SK-N-SH (cell line): ENCODE measurements around the gene SND1. TPM values are rescaled to one million over a fixed set of nuclear protein-coding genes. Genes with fewer than 3 reads are reported as not detected.

Source experiments
- CTCF ChIA-PET: fragments of 300-600, 350-600 bp; formaldehyde crosslinking; extraction: SDS; loops from one replicate; lab custom pipeline; 2021; lab: Yijun Ruan, JAX
- POLR2A ChIA-PET: fragments of 350-600 bp; sonication (Branson Sonifier 250); formaldehyde crosslinking; extraction: SDS; loops from one replicate; lab custom pipeline; 2020; ENCODE audit warnings: antibody characterized with exemption, inconsistent platforms; lab: Yijun Ruan, JAX
- DNase-seq: peaks from one replicate; pipeline ENCODE4 v3.0.0; 2012
- H2AFZ ChIP-seq: fragments of 200-600 bp; sonication (generic); 2 replicates; pipeline ENCODE4 v1.8.1; 2016; ENCODE audit warnings: antibody characterized with exemption, mild to moderate bottlenecking, low read depth
- H3F3A ChIP-seq: fragments of 200-600 bp; sonication (generic); replicated peaks from 2 replicates; pipeline ENCODE3; 2016; ENCODE audit warnings: antibody characterized with exemption, mild to moderate bottlenecking; ENCODE audit not compliant: insufficient read depth
- H3K27ac ChIP-seq, 2 experiments: fragments of 200-500 bp in 1 of 2; fragments of 200-600 bp in 1 of 2; sonication (Bioruptor generic) in 1 of 2; sonication (generic), shearing (Covaris generic) in 1 of 2; 2 replicates each; pipeline versions ENCODE4 v1.5.1 to v1.6.1; 2014 to 2016; ENCODE audit warnings: low read depth in 2 of 2, inconsistent platforms in 1 of 2, low read length in 1 of 2, mild to moderate bottlenecking in 1 of 2, mixed read lengths in 1 of 2
- H3K27me3 ChIP-seq: fragments of 200-600 bp; sonication (generic), shearing (Covaris generic); 2 replicates; pipeline ENCODE4 v1.6.1; 2016; ENCODE audit warnings: mixed run types; ENCODE audit not compliant: insufficient read depth
- H3K36me3 ChIP-seq, 2 experiments: fragments of 200-500 bp in 1 of 2; fragments of 200-600 bp in 1 of 2; sonication (Bioruptor generic) in 1 of 2; sonication (generic) in 1 of 2; replicated peaks in 1 of 2; 2 replicates each; pipeline versions ENCODE3 to v1.5.1; 2014 to 2016; ENCODE audit warnings: low read length in 1 of 2, mild to moderate bottlenecking in 1 of 2; ENCODE audit not compliant: insufficient read depth in 2 of 2, control insufficient read depth in 1 of 2
- H3K4me1 ChIP-seq, 2 experiments: fragments of 200-500 bp in 1 of 2; fragments of 200-600 bp in 1 of 2; sonication (Bioruptor generic) in 1 of 2; sonication (generic), shearing (Covaris generic) in 1 of 2; 2 replicates each; pipeline versions ENCODE4 v1.5.1 to v1.6.1; 2014 to 2016; ENCODE audit warnings: low read depth in 1 of 2, low read length in 1 of 2, mixed run types in 1 of 2; ENCODE audit not compliant: insufficient read depth in 2 of 2, control insufficient read depth in 1 of 2
- H3K4me2 ChIP-seq: fragments of 200-600 bp; sonication (generic), shearing (Covaris generic); 2 replicates; pipeline ENCODE4 v1.6.1; 2017; ENCODE audit warnings: mixed run types
- H3K4me3 ChIP-seq, 2 experiments: fragments of 200-500 bp in 1 of 2; fragments of 200-600 bp in 1 of 2; sonication (Bioruptor generic) in 1 of 2; sonication (generic), shearing (Covaris generic) in 1 of 2; 2 replicates each; pipeline versions ENCODE4 v1.5.1 to v1.8.1; 2014 to 2016; ENCODE audit warnings: low read depth in 2 of 2, inconsistent platforms in 1 of 2, low read length in 1 of 2, mild to moderate bottlenecking in 1 of 2, mixed read lengths in 1 of 2, moderate library complexity in 1 of 2
- H3K79me2 ChIP-seq: fragments of 200-600 bp; sonication (generic); 2 replicates; pipeline ENCODE4 v1.8.1; 2017; ENCODE audit warnings: mild to moderate bottlenecking; ENCODE audit not compliant: insufficient read depth
- H3K9ac ChIP-seq: fragments of 200-600 bp; sonication (generic); 2 replicates; pipeline ENCODE4 v1.6.1; 2017; ENCODE audit warnings: mixed run types
- H3K9me2 ChIP-seq: fragments of 200-600 bp; sonication (generic); 2 replicates; pipeline ENCODE4 v1.6.1; 2017; ENCODE audit warnings: mixed run types
- H3K9me3 ChIP-seq: fragments of 200-600 bp; sonication (generic); 2 replicates; pipeline ENCODE4 v1.6.1; 2017; ENCODE audit warnings: mixed run types, mild to moderate bottlenecking, moderate library complexity
- H4K20me1 ChIP-seq: fragments of 200-600 bp; sonication (generic); 2 replicates; pipeline ENCODE4 v1.6.1; 2017; ENCODE audit warnings: mild to moderate bottlenecking, mixed run types; ENCODE audit not compliant: insufficient read depth
- CHD2 ChIP-seq: fragments of 150-350 bp; IDR thresholded peaks from 2 replicates; pipeline ENCODE4 v1.6.1; 2018; ENCODE audit warnings: low read length; ENCODE audit not compliant: partially characterized antibody
- ELF1 ChIP-seq: IDR thresholded peaks from 2 replicates; pipeline ENCODE4 v1.4.0; 2012
- EP300 ChIP-seq, 2 experiments: IDR thresholded peaks; 2 replicates each; pipeline versions ENCODE4 v1.4.0 to v1.6.1; 2012; ENCODE audit warnings: borderline replicate concordance in 1 of 2, low read depth in 1 of 2, low read length in 1 of 2
- GABPA ChIP-seq: IDR thresholded peaks from 2 replicates; pipeline ENCODE4 v1.4.0; 2012; ENCODE audit warnings: low read depth, mild to moderate bottlenecking
- NRF1 ChIP-seq: IDR thresholded peaks from 2 replicates; pipeline ENCODE4 v1.6.1; 2012; ENCODE audit warnings: low read depth, mild to moderate bottlenecking, low read length
- POLR2AphosphoS5 ChIP-seq: IDR thresholded peaks from 2 replicates; pipeline ENCODE4 v1.6.1; 2012; ENCODE audit warnings: low read depth, low read length
- SMC3 ChIP-seq: IDR thresholded peaks from 2 replicates; pipeline ENCODE4 v1.6.1; 2012; ENCODE audit warnings: low read depth, low read length, improper control_type of control experiment
- WGBS: methylation state at CpG from one replicate; pipeline ENCODE4 v1.1.6; 2017; ENCODE audit warnings: low lambda C conversion rate; 5-methylcytosine and 5-hydroxymethylcytosine counted together
- polyA plus RNA-seq, 3 experiments: library from polyadenylated mRNA; depleted of rRNA; stranded (reverse); fragments of >200 nt; gene quantifications; 2 replicates each; pipeline ENCODE4 v1.2.3, GENCODE V29; 2012
- TF ChIP-seq, protein P1 (sequence below): IDR thresholded peaks from 2 replicates; pipeline ENCODE4 v1.4.0; 2012; ENCODE audit warnings: low read depth, borderline replicate concordance
- TF ChIP-seq, protein P2 (sequence below): fragments of 150-350 bp; IDR thresholded peaks from 2 replicates; pipeline ENCODE4 v1.6.1; 2017; ENCODE audit warnings: antibody characterized with exemption, low read length, low read depth, borderline replicate concordance
- TF ChIP-seq, protein P3 (sequence below): IDR thresholded peaks from 2 replicates; pipeline ENCODE4 v1.6.1; 2012; ENCODE audit warnings: mild to moderate bottlenecking, low read depth, low read length, moderate library complexity

SND1 gene
- polyA plus RNA-seq, 1 of the 3 experiments (the other 2 are of a cell fraction) = 165 TPM

DNA sequence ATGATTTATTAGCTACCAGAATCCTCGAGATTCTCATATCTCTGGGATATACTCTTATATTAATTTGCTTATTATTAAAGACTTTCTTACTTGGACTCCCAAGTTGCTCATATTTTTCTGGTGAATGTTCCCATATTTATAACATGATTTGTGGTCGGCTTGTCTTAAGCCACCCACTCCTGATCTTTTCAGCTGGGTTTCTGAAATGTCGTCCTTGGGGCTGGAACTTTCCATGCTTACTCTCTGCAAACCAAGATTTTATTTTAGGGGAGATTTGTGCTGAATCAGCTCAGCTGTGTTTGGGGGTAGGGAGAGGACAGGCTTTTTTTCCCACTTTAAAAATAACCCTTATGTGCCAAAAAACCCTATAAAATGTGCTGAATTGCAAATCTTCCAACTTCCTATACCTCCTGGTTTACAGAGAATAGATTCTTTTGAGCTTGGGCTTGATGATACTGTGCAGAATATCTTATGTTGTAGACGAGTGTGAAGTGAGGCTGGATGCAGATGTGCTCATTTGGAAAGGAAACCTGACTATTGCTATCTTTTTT lies 162.1 kb downstream of the SND1 start:
- no peak overlapping the region for H3K9ac ChIP-seq
- peaks cover 3 to 5% of the 10 kb centered on the region in 2 experiments for H3K36me3 ChIP-seq
- POLR2A ChIA-PET = no interaction called here
- TF ChIP-seq, protein P1, sequence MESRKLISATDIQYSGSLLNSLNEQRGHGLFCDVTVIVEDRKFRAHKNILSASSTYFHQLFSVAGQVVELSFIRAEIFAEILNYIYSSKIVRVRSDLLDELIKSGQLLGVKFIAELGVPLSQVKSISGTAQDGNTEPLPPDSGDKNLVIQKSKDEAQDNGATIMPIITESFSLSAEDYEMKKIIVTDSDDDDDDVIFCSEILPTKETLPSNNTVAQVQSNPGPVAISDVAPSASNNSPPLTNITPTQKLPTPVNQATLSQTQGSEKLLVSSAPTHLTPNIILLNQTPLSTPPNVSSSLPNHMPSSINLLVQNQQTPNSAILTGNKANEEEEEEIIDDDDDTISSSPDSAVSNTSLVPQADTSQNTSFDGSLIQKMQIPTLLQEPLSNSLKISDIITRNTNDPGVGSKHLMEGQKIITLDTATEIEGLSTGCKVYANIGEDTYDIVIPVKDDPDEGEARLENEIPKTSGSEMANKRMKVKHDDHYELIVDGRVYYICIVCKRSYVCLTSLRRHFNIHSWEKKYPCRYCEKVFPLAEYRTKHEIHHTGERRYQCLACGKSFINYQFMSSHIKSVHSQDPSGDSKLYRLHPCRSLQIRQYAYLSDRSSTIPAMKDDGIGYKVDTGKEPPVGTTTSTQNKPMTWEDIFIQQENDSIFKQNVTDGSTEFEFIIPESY = no peak
- TF ChIP-seq, protein P2, sequence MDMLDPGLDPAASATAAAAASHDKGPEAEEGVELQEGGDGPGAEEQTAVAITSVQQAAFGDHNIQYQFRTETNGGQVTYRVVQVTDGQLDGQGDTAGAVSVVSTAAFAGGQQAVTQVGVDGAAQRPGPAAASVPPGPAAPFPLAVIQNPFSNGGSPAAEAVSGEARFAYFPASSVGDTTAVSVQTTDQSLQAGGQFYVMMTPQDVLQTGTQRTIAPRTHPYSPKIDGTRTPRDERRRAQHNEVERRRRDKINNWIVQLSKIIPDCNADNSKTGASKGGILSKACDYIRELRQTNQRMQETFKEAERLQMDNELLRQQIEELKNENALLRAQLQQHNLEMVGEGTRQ = no peak
- TF ChIP-seq, protein P3, sequence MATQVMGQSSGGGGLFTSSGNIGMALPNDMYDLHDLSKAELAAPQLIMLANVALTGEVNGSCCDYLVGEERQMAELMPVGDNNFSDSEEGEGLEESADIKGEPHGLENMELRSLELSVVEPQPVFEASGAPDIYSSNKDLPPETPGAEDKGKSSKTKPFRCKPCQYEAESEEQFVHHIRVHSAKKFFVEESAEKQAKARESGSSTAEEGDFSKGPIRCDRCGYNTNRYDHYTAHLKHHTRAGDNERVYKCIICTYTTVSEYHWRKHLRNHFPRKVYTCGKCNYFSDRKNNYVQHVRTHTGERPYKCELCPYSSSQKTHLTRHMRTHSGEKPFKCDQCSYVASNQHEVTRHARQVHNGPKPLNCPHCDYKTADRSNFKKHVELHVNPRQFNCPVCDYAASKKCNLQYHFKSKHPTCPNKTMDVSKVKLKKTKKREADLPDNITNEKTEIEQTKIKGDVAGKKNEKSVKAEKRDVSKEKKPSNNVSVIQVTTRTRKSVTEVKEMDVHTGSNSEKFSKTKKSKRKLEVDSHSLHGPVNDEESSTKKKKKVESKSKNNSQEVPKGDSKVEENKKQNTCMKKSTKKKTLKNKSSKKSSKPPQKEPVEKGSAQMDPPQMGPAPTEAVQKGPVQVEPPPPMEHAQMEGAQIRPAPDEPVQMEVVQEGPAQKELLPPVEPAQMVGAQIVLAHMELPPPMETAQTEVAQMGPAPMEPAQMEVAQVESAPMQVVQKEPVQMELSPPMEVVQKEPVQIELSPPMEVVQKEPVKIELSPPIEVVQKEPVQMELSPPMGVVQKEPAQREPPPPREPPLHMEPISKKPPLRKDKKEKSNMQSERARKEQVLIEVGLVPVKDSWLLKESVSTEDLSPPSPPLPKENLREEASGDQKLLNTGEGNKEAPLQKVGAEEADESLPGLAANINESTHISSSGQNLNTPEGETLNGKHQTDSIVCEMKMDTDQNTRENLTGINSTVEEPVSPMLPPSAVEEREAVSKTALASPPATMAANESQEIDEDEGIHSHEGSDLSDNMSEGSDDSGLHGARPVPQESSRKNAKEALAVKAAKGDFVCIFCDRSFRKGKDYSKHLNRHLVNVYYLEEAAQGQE = no peak
- TF ChIP-seq NRF1 = no peak
- TF ChIP-seq POLR2AphosphoS5 = no peak
- TF ChIP-seq SMC3 = no peak
- no peak for TF ChIP-seq CHD2
- TF ChIP-seq EP300 (IDR thresholded peaks at IDR 0.05; ENCODE audit: borderline replicate concordance in 1 of 2, low read depth in 1 of 2, low read length in 1 of 2) = no peak
- no peak for TF ChIP-seq ELF1
- TF ChIP-seq GABPA = no peak
- H3K9me3 ChIP-seq = no peaks in the 10 kb centered on the region
- no peaks in the 10 kb centered on the region for H3K27me3 ChIP-seq
- H4K20me1 ChIP-seq = peaks cover 97% of the 10 kb centered on the region
- H2AFZ ChIP-seq = no peak overlapping the region
- H3F3A ChIP-seq = peaks cover 8% of the 10 kb centered on the region
- H3K27ac ChIP-seq = no peak overlapping the region
- H3K4me2 ChIP-seq = no peak overlapping the region
- no peaks in the 10 kb centered on the region for H3K9me2 ChIP-seq
- H3K4me3 ChIP-seq = no peak overlapping the region
- H3K4me1 ChIP-seq = peaks cover 11 to 19% of the 10 kb centered on the region in 2 experiments
- H3K79me2 ChIP-seq = peaks cover 94% of the 10 kb centered on the region
- no peak for DNase-seq
- CTCF ChIA-PET = interaction anchor here (1.3 to 2.1 kb wide), 6 partner anchors 13 to 395 kb away, joined by 4 to 9 read pairs (median 4); no protein-coding TSS in a partner anchor
- 85% methylated on average over 4 of the region's 4 CpGs for WGBS
